Activated CD8-positive, alpha-beta memory T cell treated with anti-CD3 and anti-CD28 coated beads, Interleukin-2, amount 50 U/mL, for 24 hours (primary cell): ENCODE data around the gene BRPF1.

Source experiments
- DNase-seq: peaks from one replicate; pipeline ENCODE4 v3.0.0-alpha.2; 2020; ENCODE audit errors: extremely low read depth

BRPF1 gene

GRCh38 chr3:9703736-9704346 is 27.7 kb upstream of the BRPF1 start, which contains the start of gene CPNE9:
Gene CPNE9 (plus strand): TSS chr3:9703833. CDS start chr3:9703997, 164 bp downstream.
- no peak for DNase-seq

DNA sequence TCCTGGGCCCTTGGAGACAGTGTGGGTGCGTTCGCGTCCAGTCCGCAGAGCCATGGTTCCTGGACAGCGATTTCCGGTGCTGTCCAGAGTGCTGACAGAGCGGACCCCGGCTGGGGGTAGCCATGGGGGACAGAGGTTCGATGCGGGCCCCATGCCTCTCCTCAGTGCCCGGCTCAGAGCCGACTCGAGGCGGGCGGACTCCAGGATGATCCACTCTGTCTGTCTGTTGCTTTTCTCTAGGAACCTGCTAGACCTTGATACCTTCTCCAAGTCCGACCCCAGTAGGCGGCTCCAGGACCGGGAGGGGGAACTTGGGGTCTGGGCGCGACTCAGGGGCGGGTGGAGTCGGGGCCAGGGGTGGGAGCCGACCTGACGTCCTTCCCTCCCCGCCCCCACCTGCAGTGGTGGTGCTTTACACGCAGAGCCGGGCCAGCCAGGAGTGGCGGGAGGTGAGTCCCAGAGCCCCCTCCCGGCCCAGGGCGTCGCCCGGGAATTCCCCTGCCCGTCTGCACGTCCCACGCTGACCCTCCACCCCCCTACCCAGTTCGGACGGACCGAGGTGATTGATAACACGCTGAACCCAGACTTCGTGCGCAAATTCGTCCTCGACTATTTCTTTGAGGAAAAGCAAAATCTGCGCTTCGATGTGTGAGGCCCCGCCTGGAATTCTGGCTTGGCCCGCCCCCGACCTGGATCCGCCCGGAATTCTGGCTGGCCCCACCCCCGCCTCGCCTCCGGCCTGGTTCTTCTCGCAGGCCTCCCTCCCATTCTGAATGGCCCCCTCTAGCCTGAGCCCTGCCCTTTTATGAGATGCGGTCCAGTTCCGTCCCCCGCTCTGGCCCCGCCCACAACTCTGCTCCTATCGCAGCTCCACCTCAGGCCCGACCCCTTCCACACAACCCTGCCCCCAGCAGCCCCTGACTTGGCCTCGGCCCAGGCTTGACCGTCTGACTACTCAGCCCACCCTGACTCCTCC is 26.9 kb upstream of the BRPF1 start:
- DNase-seq, result no peak

DNA sequence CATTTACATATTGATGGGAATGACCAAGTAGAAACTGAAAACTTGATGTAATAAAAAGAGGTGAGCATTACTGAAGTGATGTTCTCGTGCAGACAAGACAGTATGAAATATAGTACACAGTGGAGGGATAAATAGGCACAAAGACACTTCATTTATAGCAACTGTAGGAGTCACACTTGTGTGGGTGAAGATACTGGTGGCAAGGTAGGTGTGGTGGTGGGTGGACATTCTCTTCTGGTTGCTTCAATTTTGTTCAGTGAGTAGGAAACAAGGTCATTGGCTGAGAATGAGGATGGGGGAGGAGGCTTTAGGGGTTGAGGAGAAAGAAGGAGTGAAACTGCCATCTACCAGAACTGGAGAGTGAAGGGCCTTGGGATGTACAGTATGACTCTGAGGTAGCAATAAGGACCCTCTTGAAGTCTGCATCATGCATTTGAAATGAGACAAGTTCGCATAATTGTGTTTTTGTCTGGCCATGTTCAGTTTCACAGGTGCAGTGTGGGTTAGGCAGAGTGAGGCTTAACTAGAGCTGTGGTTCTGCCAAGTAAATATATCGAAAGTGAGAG is 21.3 kb upstream of the BRPF1 start:
- no peak for DNase-seq

DNA sequence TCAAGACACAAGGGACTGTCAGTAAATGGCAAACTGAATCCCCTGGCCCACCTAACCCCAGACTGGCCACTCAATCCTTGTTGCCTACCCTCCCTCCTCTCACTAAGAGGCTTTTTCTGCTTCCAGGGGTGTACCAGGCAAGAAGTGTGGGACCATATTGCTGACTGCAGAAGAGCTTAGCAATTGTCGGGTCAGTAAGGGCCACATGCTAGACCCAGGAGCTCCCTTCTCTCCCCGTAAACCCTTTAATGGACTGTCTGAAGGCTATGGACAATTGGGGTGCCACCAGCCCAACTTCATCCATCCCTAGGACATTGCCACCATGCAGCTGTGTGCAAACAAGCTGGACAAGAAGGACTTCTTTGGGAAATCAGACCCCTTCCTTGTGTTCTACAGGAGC is 19.1 kb upstream of the BRPF1 start:
- no peak for DNase-seq

DNA sequence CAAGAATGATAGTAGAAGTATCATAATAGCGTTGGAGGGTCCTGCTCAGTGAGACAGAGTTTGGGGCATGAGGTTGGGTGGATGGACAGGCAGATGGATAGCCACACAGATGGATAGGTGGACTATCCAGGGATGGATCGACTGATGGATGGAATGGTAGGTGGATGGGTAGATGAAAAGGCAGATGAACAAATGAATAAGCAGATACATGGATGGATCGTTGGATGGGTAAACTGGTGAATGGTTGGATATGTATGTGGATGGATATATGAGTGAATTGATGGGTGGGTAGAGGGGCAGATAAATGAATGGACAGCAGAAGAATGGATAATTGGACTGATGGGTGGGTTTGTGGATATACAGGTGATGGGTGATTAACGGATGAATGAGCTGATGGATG is 18.4 kb upstream of the BRPF1 start:
- no peak for DNase-seq

GRCh38 chr3:9715136-9715535 is 16.4 kb upstream of the BRPF1 start:
- DNase-seq, result no peak

- DNase-seq, result no peak
These were observed 15.6 kb upstream of the BRPF1 start for GRCh38 chr3:9715764-9716437.

GRCh38 chr3:9716801-9717555 is 14.6 kb upstream of the BRPF1 start:
- no peak for DNase-seq

DNA sequence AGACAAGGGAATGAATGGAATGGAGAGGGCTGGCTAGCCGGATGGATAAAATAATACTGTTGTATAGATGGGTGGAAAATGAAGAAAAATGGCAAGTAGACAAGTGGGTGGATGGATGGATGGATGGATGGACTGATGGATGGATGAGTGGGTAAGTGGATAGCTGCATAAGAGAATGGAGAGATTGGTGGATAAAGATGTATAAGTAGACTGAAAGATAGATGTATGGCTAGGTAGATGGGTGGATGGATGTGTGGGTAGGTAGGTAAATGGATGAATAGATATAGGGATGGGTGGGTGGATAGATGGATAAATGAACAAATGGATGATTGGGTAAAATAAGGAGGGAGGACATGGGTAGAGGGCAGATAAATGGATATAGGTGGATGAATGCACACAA is 14.0 kb upstream of the BRPF1 start:
- DNase-seq, result no peak

DNA sequence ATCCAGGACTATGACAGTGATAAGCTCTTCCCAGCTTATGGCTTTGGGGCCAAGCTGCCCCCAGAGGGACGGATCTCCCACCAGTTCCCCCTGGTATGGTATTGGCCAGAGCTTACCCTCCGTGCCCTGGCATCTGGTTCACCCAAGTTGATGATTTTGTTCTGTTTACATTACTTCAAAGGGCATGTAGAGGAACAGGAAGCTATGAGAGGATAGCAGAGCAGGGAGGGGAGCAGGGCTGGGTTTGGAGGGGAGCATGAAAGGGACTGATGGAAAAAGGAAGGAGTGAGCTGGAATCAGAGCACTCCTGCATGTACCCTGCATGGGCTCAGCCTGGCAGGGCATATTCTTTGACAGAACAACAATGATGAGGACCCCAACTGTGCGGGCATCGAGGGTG is 13.4 kb upstream of the BRPF1 start:
- DNase-seq, result no peak

- no peak for DNase-seq
These were observed 10.4 kb upstream of the BRPF1 start for GRCh38 chr3:9721015-9721699.

- no peak for DNase-seq
These were observed 9.9 kb upstream of the BRPF1 start for GRCh38 chr3:9721700-9722060.

DNA sequence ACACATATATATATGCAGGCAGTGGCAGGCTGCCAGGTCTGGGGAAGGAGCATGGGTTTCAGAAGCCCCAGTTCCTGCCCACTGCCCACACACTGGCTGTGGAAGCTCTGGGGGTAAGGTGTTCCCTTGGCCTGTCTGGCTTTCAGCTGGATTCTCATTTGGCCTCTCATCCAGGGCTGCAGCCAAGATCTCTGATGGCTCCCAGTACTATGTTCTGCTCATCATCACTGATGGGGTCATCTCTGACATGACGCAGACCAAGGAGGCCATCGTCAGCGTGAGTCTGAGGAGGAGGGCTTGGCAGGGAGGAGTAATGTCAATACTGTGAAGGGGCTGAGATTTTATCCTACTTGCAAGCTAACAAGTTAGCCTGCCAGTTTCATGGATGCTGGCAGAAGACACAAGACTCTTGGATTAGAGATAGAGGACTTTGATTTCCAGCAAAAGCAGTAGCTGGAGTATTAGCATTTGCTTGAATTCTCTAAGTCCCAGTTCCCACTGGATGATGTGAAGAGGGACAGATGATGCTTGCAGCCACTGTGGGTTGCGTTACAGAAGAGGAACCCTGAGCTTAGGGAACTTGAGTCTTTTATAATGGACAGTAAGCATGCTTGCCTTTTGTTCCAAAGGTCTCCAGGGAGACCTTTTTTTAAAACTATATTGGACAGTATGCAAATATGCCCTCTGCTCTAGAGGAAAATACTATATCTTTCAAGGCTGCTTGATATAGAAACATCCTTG is 5.6 kb upstream of the BRPF1 start:
- no peak for DNase-seq

DNA sequence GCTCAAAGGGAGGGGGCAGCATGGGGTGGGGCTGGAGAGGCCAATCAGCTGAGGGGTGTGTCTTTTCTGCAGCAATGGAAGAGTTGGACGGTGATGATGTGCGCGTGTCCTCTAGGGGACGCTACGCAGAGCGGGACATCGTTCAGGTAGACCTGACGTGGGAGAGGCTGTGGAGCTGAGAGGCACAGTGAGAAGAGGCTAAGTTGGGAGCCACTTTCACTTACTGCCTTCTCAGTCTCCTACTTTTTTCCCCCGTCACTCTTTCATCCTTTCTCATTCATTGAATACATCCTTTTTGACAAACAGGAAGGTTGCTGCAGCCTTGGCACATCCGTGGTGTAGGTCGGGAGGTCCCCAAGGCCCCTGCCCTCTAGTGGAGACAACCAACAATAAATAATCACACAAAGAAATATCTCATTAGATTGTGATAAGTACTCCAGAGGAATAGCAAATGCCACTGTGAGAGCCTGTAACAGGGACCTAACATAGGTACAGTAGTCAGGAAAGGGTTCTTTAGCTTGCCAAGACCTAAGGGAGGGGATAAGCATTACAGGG is 4.4 kb upstream of the BRPF1 start:
- no peak for DNase-seq

- no peak for DNase-seq
These were observed 3.8 kb upstream of the BRPF1 start for GRCh38 chr3:9727743-9728142.

DNA sequence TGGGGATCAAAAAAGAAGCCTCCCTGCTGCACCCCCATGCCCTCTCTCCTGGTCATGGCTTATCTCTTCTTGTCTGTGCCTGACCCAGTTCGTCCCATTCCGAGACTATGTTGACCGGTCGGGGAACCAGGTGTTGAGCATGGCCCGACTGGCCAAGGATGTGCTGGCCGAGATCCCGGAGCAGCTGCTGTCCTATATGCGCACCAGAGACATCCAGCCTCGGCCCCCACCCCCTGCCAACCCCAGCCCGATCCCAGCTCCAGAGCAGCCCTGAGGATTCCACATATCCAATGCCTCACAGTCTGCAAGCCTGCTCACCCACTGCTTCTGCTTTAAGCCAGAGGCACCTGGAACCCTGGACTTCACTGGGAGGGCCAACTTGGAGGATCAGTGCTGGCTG is 2.1 kb upstream of the BRPF1 start:
- no peak for DNase-seq

GRCh38 chr3:9730657-9731205 is 804 bp upstream of the BRPF1 start:
- DNase-seq, result no peak

GRCh38 chr3:9732080-9732739 is 675 bp downstream of the BRPF1 start:
- no peak for DNase-seq

GRCh38 chr3:9732740-9733115 is 1.2 kb downstream of the BRPF1 start:
- no peak for DNase-seq
